Muscle layer of colon (tissue), 2 donors: ENCODE data around the gene SEZ6L.
"Not testable (repeated sequence)": the region's sequence is repeated elsewhere in the genome, so short reads cannot be mapped to it uniquely, and the experiment has no call there.

Source experiments
- H3K27ac ChIP-seq: one replicate; pipeline ENCODE4 v1.7.0; 2013; ENCODE audit warnings: low read depth, mild to moderate bottlenecking, low read length, moderate library complexity
- H3K27me3 ChIP-seq, 2 donors: one replicate each; pipeline ENCODE4 v1.7.0; 2013; ENCODE audit warnings: low read length in 2 of 2, mild to moderate bottlenecking in 2 of 2; ENCODE audit not compliant: insufficient read depth in 2 of 2, control insufficient read depth in 1 of 2
- H3K36me3 ChIP-seq: one replicate; pipeline ENCODE4 v1.7.0; 2013; ENCODE audit warnings: mild to moderate bottlenecking, low read length; ENCODE audit not compliant: insufficient read depth
- H3K4me1 ChIP-seq: one replicate; pipeline ENCODE4 v1.7.0; 2013; ENCODE audit warnings: mild to moderate bottlenecking, low read length; ENCODE audit not compliant: insufficient read depth
- H3K4me3 ChIP-seq, 2 donors: one replicate each; pipeline ENCODE4 v1.7.0; 2013; ENCODE audit warnings: low read length in 2 of 2, low read depth in 1 of 2, mild to moderate bottlenecking in 1 of 2, moderate library complexity in 1 of 2
- H3K9ac ChIP-seq: one replicate; pipeline ENCODE4 v1.7.0; 2013; ENCODE audit warnings: low read length
- H3K9me3 ChIP-seq: one replicate; pipeline ENCODE4 v1.7.0; 2013; ENCODE audit warnings: mild to moderate bottlenecking, low read length
- donor health status: abdominal sarcoma.
- donor health status: Adenocarcinoma of cecum.

SEZ6L gene

GRCh38 chr22:26394777-26395176 lies 225.5 kb downstream of the SEZ6L start:
- Histone ChIP-seq H3K4me1 (no peaks in the 10 kb centered on the region), H3K27me3 (no peaks in the 10 kb centered on the region), H3K27ac (no peak overlapping the region), H3K9me3 (no peaks in the 10 kb centered on the region), H3K9ac (no peak overlapping the region), H3K36me3 (no peaks in the 10 kb centered on the region), H3K4me3 (no peak overlapping the region)

- Histone ChIP-seq H3K4me1 (no peaks in the 10 kb centered on the region), H3K9me3 (no peaks in the 10 kb centered on the region), H3K9ac (no peak overlapping the region), H3K4me3 (no peak overlapping the region), H3K27ac (no peak overlapping the region), H3K36me3 (no peaks in the 10 kb centered on the region), H3K27me3 (no peaks in the 10 kb centered on the region)
Observed at GRCh38 chr22:26395926-26396325, 226.7 kb downstream of the SEZ6L start.

GRCh38 chr22:26398741-26399153 lies 229.5 kb downstream of the SEZ6L start:
- no peaks in the 10 kb centered on the region for H3K4me1 ChIP-seq
- no peak overlapping the region for H3K27ac ChIP-seq
- H3K27me3 ChIP-seq, result no peaks in the 10 kb centered on the region

GRCh38 chr22:26399289-26399688 lies 230.0 kb downstream of the SEZ6L start:
- no peak overlapping the region for H3K9ac ChIP-seq
- H3K36me3 ChIP-seq, result no peaks in the 10 kb centered on the region
- no peak overlapping the region for H3K27ac ChIP-seq
- H3K27me3 ChIP-seq, result no peaks in the 10 kb centered on the region
- no peaks in the 10 kb centered on the region for H3K9me3 ChIP-seq
- no peak overlapping the region for H3K4me3 ChIP-seq
- H3K4me1 ChIP-seq, result no peaks in the 10 kb centered on the region

More at GRCh38 chr22:26398741-26399153, 229.5 kb downstream of the SEZ6L start:
- H3K9ac ChIP-seq, result no peak overlapping the region
- H3K36me3 ChIP-seq, result no peaks in the 10 kb centered on the region
- H3K9me3 ChIP-seq, result no peaks in the 10 kb centered on the region
- no peak overlapping the region for H3K4me3 ChIP-seq

- no peaks in the 10 kb centered on the region for H3K36me3 ChIP-seq
- no peaks in the 10 kb centered on the region for H3K4me1 ChIP-seq
- H3K9ac ChIP-seq, result no peak overlapping the region
- H3K4me3 ChIP-seq, result no peak overlapping the region
- no peaks in the 10 kb centered on the region for H3K9me3 ChIP-seq
- peaks cover 0 to 3% of the 10 kb centered on the region in 2 donors for H3K27me3 ChIP-seq
- H3K27ac ChIP-seq, result no peak overlapping the region
Observed at GRCh38 chr22:26401726-26402125, 232.5 kb downstream of the SEZ6L start.

- Histone ChIP-seq H3K4me1 (no peaks in the 10 kb centered on the region), H3K4me3 (no peak overlapping the region), H3K36me3 (no peaks in the 10 kb centered on the region), H3K27ac (no peak overlapping the region), H3K27me3 (peaks cover 0 to 3% of the 10 kb centered on the region in 2 donors), H3K9ac (no peak overlapping the region), H3K9me3 (no peaks in the 10 kb centered on the region)
Observed at GRCh38 chr22:26404851-26405421, 235.7 kb downstream of the SEZ6L start.

- H3K27me3 ChIP-seq, result peaks cover 0 to 3% of the 10 kb centered on the region in 2 donors
- no peak overlapping the region for H3K4me3 ChIP-seq
- no peaks in the 10 kb centered on the region for H3K9me3 ChIP-seq
- H3K27ac ChIP-seq, result no peak overlapping the region
- no peaks in the 10 kb centered on the region for H3K36me3 ChIP-seq
- H3K9ac ChIP-seq, result no peak overlapping the region
- no peaks in the 10 kb centered on the region for H3K4me1 ChIP-seq
Observed at GRCh38 chr22:26406118-26406517, 236.9 kb downstream of the SEZ6L start.

- not testable (repeated sequence) for H3K27me3 ChIP-seq, H3K4me1 ChIP-seq, H3K36me3 ChIP-seq, H3K27ac ChIP-seq, H3K9me3 ChIP-seq, H3K9ac ChIP-seq, H3K4me3 ChIP-seq
Observed at GRCh38 chr22:26408562-26409220, 239.4 kb downstream of the SEZ6L start.

GRCh38 chr22:26409719-26410335 lies 240.6 kb downstream of the SEZ6L start:
- Histone ChIP-seq H3K9ac (no peak overlapping the region), H3K36me3 (no peaks in the 10 kb centered on the region), H3K27ac (no peak overlapping the region), H3K4me1 (no peaks in the 10 kb centered on the region), H3K27me3 (peaks cover 0 to 3% of the 10 kb centered on the region in 2 donors), H3K4me3 (no peak overlapping the region), H3K9me3 (no peaks in the 10 kb centered on the region)

- Histone ChIP-seq H3K27ac (no peak overlapping the region), H3K4me3 (no peak overlapping the region), H3K9me3 (no peaks in the 10 kb centered on the region), H3K9ac (no peak overlapping the region), H3K36me3 (no peaks in the 10 kb centered on the region), H3K27me3 (peaks cover 0 to 3% of the 10 kb centered on the region in 2 donors), H3K4me1 (no peaks in the 10 kb centered on the region)
Observed at GRCh38 chr22:26410386-26410785, 241.1 kb downstream of the SEZ6L start.

GRCh38 chr22:26414347-26414746 lies 245.1 kb downstream of the SEZ6L start:
- H3K27ac ChIP-seq, result no peak overlapping the region
- no peak overlapping the region for H3K4me3 ChIP-seq
- peaks cover 37% of the 10 kb centered on the region for H3K4me1 ChIP-seq
- no peaks in the 10 kb centered on the region for H3K9me3 ChIP-seq
- no peaks in the 10 kb centered on the region for H3K27me3 ChIP-seq
- H3K9ac ChIP-seq, result no peak overlapping the region
- no peaks in the 10 kb centered on the region for H3K36me3 ChIP-seq

GRCh38 chr22:26416256-26416655 lies 247.0 kb downstream of the SEZ6L start:
- no peak overlapping the region for H3K9ac ChIP-seq
- no peaks in the 10 kb centered on the region for H3K27me3 ChIP-seq
- H3K36me3 ChIP-seq, result no peaks in the 10 kb centered on the region
- no peak overlapping the region for H3K27ac ChIP-seq
- no peak overlapping the region for H3K4me3 ChIP-seq
- H3K4me1 ChIP-seq, result peaks cover 44% of the 10 kb centered on the region
- no peaks in the 10 kb centered on the region for H3K9me3 ChIP-seq
